OCI-LY7 (cell line): ENCODE results near the gene RBM44.

ENCODE experiments used
- EZH2phosphoT487 ChIP-seq: fragments of 200-600 bp; sonication (generic); IDR thresholded peaks from 2 replicates; pipeline ENCODE4 v1.6.1; 2018; ENCODE audit warnings: low read depth, borderline replicate concordance, mild to moderate bottlenecking, mixed run types, antibody characterized with exemption, low read length, moderate library complexity, mixed read lengths
- TF ChIP-seq, protein P1 (sequence below): fragments of 200-600 bp; sonication (generic); conservative IDR thresholded peaks from 2 replicates; pipeline ENCODE4 v1.5.1; 2014; ENCODE audit warnings: mild to moderate bottlenecking, antibody characterized with exemption, low read length, moderate library complexity, mixed read lengths

DNA sequence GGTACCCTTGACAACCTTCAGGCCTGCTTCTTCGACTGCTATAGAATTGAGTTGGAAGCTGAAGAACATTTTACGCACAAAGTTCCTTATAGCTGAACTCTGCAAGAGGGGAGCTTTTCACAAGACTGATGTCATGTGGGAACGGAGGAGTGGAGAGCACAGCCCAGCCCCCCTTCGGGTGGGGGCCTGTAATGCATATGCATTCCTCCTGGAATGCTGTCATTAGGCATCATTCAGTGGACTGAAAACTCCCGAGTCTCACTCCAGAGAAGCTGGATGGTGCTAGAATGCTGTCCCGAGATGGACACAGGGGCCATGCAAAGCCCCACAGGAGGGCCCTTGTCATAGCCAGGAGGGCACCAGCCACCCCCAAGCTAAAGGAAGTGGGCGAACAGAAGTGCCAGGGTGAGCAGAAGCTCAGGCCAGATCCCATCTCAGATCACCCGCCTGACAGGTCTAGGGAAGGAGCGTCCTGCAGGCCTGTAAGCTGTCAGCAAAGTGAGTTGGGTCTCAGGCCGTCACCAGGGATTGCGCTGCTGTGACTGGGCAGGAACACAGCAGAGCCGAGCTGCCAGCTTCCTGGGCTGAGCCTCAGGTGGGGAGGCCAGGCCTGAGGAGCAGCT lies 43.8 kb upstream of the RBM44 start:
- TF ChIP-seq, protein P1, sequence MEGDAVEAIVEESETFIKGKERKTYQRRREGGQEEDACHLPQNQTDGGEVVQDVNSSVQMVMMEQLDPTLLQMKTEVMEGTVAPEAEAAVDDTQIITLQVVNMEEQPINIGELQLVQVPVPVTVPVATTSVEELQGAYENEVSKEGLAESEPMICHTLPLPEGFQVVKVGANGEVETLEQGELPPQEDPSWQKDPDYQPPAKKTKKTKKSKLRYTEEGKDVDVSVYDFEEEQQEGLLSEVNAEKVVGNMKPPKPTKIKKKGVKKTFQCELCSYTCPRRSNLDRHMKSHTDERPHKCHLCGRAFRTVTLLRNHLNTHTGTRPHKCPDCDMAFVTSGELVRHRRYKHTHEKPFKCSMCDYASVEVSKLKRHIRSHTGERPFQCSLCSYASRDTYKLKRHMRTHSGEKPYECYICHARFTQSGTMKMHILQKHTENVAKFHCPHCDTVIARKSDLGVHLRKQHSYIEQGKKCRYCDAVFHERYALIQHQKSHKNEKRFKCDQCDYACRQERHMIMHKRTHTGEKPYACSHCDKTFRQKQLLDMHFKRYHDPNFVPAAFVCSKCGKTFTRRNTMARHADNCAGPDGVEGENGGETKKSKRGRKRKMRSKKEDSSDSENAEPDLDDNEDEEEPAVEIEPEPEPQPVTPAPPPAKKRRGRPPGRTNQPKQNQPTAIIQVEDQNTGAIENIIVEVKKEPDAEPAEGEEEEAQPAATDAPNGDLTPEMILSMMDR: no peak
- no peak for TF ChIP-seq EZH2phosphoT487
